Smooth muscle cell (in vitro differentiated cells): Measurements from ENCODE around the gene POU5F1. TPM values are rescaled to one million over a fixed set of nuclear protein-coding genes. Genes with fewer than 3 reads are reported as not detected.

Experiments used
- DNase-seq: peaks from one replicate; lab custom pipeline; 2025; ENCODE audit not compliant: unreplicated experiment; lab: John Stamatoyannopoulos, UW
- H2AFZ ChIP-seq: fragments of 200-600 bp; sonication (generic); 2 replicates; pipeline ENCODE4 v1.6.0; 2016; ENCODE audit warnings: antibody characterized with exemption, low read depth, mild to moderate bottlenecking
- H3F3A ChIP-seq: fragments of 200-600 bp; sonication (generic); 2 replicates; pipeline ENCODE4 v1.6.0; 2017; ENCODE audit warnings: antibody characterized with exemption, low read depth
- H3K27ac ChIP-seq: fragments of 200-600 bp; sonication (generic); 2 replicates; pipeline ENCODE4 v1.5.1; 2016; ENCODE audit warnings: low read depth, mild to moderate bottlenecking
- H3K27me3 ChIP-seq: fragments of 200-600 bp; sonication (generic); 2 replicates; pipeline ENCODE4 v1.6.1; 2016; ENCODE audit warnings: low read depth, mild to moderate bottlenecking
- H3K36me3 ChIP-seq: fragments of 200-600 bp; sonication (generic); 2 replicates; pipeline ENCODE4 v1.5.1; 2016; ENCODE audit warnings: low read depth
- H3K4me1 ChIP-seq: fragments of 200-600 bp; sonication (generic); 2 replicates; pipeline ENCODE4 v1.5.1; 2016; ENCODE audit warnings: low read depth
- H3K4me2 ChIP-seq: fragments of 200-600 bp; sonication (generic); 2 replicates; pipeline ENCODE4 v1.6.0; 2016; ENCODE audit warnings: mild to moderate bottlenecking
- H3K4me3 ChIP-seq: fragments of 200-600 bp; sonication (generic); 2 replicates; pipeline ENCODE4 v1.5.1; 2016; ENCODE audit warnings: mild to moderate bottlenecking
- H3K79me2 ChIP-seq: fragments of 200-600 bp; sonication (generic); 2 replicates; pipeline ENCODE4 v1.6.0; 2016; ENCODE audit warnings: low read depth, mild to moderate bottlenecking
- H3K9ac ChIP-seq: fragments of 200-600 bp; sonication (generic); 2 replicates; pipeline ENCODE4 v1.6.0; 2016; ENCODE audit warnings: low read depth
- H3K9me3 ChIP-seq: fragments of 200-600 bp; sonication (generic); replicated peaks from 2 replicates; pipeline ENCODE4 v1.5.1; 2016; ENCODE audit warnings: low read depth
- H4K20me1 ChIP-seq: fragments of 200-600 bp; sonication (generic); 2 replicates; pipeline ENCODE4 v1.6.0; 2016; ENCODE audit warnings: low read depth
- CTCF ChIP-seq: fragments of 200-600 bp; sonication (generic); IDR thresholded peaks from 2 replicates; pipeline ENCODE4 v1.5.1; 2017; ENCODE audit warnings: borderline replicate concordance, mild to moderate bottlenecking, antibody characterized with exemption; ENCODE audit not compliant: insufficient read depth, poor library complexity, severe bottlenecking
- WGBS: methylation state at CpG from one replicate; pipeline ENCODE4 v1.1.7; 2016; ENCODE audit warnings: low lambda C conversion rate; 5-methylcytosine and 5-hydroxymethylcytosine counted together
- polyA plus RNA-seq: library from polyadenylated mRNA; unstranded; fragments of >200 nt; fragmentation: Nextera tagmentation; extraction: Ambion mirVana; gene quantifications from 2 replicates; pipeline ENCODE4 v1.2.1, GENCODE V29; 2016
- total RNA-seq: library from RNA; depleted of rRNA; stranded (reverse); fragments of >200 nt; gene quantifications from 2 replicates; pipeline ENCODE4 v1.2.3, GENCODE V29; 2014

The POU5F1 gene
- total and polyA plus RNA-seq, 2 experiments from 2014 or later, result not detected

GRCh38 chr6:31145386-31145785, 25.1 kb downstream of the POU5F1 start:
- Histone ChIP-seq H3K4me1 (peaks cover 8% of the 10 kb centered on the region), H3K9me3 (no peaks in the 10 kb centered on the region), H3K36me3 (no peaks in the 10 kb centered on the region), H3K4me2 (no peak overlapping the region), H3K27ac (no peak overlapping the region), H3K27me3 (no peaks in the 10 kb centered on the region), H3F3A (no peaks in the 10 kb centered on the region), H2AFZ (no peak overlapping the region), H4K20me1 (no peaks in the 10 kb centered on the region), H3K79me2 (no peaks in the 10 kb centered on the region), H3K9ac (no peak overlapping the region), H3K4me3 (no peak overlapping the region)
- DNase-seq, result no peak
- over 99% methylated on average over 10 of the region's 10 CpGs for WGBS
- TF ChIP-seq CTCF, result no peak

- Histone ChIP-seq H3K79me2 (no peaks in the 10 kb centered on the region), H3K36me3 (no peaks in the 10 kb centered on the region), H3K4me1 (peaks cover 8% of the 10 kb centered on the region), H3F3A (no peaks in the 10 kb centered on the region), H3K27me3 (no peaks in the 10 kb centered on the region), H3K4me3 (no peak overlapping the region), H3K9ac (no peak overlapping the region), H4K20me1 (no peaks in the 10 kb centered on the region), H3K9me3 (no peaks in the 10 kb centered on the region), H3K4me2 (no peak overlapping the region), H2AFZ (no peak overlapping the region), H3K27ac (no peak overlapping the region)
- WGBS, result 79% methylated on average over 11 of the region's 11 CpGs
- DNase-seq, result no peak
- TF ChIP-seq CTCF, result no peak
Observed at GRCh38 chr6:31144970-31145340, 25.5 kb downstream of the POU5F1 start.

- DNase-seq, result no peak
- H3K27ac ChIP-seq, result no peak overlapping the region
- H3K4me3 ChIP-seq, result no peak overlapping the region
- no peaks in the 10 kb centered on the region for H3F3A ChIP-seq
- H3K4me1 ChIP-seq, result peaks cover 8% of the 10 kb centered on the region
- H3K9me3 ChIP-seq, result no peaks in the 10 kb centered on the region
- no peaks in the 10 kb centered on the region for H3K27me3 ChIP-seq
- H4K20me1 ChIP-seq, result no peaks in the 10 kb centered on the region
- TF ChIP-seq CTCF, result no peak
- H2AFZ ChIP-seq, result no peak overlapping the region
- H3K79me2 ChIP-seq, result no peaks in the 10 kb centered on the region
- H3K4me2 ChIP-seq, result no peak overlapping the region
- H3K36me3 ChIP-seq, result no peaks in the 10 kb centered on the region
- 95% methylated on average over 18 of the region's 18 CpGs for WGBS
- no peak overlapping the region for H3K9ac ChIP-seq
Observed at GRCh38 chr6:31144296-31144969, 26.0 kb downstream of the POU5F1 start.

GRCh38 chr6:31143148-31143547, 27.3 kb downstream of the POU5F1 start:
- no peaks in the 10 kb centered on the region for H3F3A ChIP-seq
- H3K79me2 ChIP-seq, result no peaks in the 10 kb centered on the region
- H3K27me3 ChIP-seq, result no peaks in the 10 kb centered on the region
- no peak overlapping the region for H3K4me2 ChIP-seq
- H3K27ac ChIP-seq, result no peak overlapping the region
- H3K4me3 ChIP-seq, result no peak overlapping the region
- 27% methylated on average over 11 of the region's 11 CpGs for WGBS
- H4K20me1 ChIP-seq, result no peaks in the 10 kb centered on the region
- H3K9me3 ChIP-seq, result no peaks in the 10 kb centered on the region
- H3K4me1 ChIP-seq, result peaks cover 8% of the 10 kb centered on the region
- DNase-seq, result no peak
- no peak for TF ChIP-seq CTCF
- no peaks in the 10 kb centered on the region for H3K36me3 ChIP-seq
- no peak overlapping the region for H2AFZ ChIP-seq
- no peak overlapping the region for H3K9ac ChIP-seq
